GDM1 (cell line): ENCODE measurements around the gene TGIF1.
"Not testable (repeated sequence)": the region's sequence is repeated elsewhere in the genome, so short reads cannot be mapped to it uniquely, and the experiment has no call there.

Experiments
- DNase-seq: peaks from one replicate; lab custom pipeline; 2025; lab: John Stamatoyannopoulos, UW

The TGIF1 gene

DNA sequence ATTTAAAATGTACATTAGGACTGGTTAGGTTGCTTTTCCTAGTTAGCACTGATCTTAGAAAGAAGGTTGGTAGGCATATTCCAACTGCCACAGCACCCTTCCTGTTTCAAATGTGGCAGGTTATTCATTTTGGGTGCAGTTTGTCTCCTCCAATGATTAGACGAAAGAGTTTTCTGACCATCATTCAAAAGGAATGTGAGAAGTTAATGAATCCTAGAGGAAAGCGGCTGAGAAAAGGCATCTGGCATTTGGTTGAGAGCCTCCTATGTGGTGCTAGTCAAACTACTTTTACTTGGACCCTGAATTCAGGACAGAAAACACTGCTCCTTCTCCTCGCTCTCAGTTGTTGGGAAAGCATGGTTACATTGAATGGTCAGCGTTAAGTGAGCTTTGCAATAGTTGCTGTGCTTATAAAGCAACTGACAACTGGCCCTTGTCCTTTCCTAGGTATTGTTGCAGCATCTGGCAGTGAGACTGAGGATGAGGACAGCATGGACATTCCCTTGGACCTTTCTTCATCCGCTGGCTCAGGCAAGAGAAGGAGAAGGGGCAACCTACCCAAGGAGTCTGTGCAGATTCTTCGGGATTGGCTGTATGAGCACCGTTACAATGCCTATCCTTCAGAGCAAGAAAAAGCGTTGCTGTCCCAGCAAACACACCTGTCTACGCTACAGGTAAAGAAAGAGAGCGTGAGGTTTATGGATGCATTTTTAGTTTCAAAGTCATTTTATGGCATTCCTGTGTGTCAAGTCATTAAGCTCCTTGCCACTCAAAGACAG lies 6.1 kb downstream of the TGIF1 start:
- no peak for DNase-seq

GRCh38 chr18:3456686-3457069 lies 6.7 kb downstream of the TGIF1 start:
- no peak for DNase-seq

DNA sequence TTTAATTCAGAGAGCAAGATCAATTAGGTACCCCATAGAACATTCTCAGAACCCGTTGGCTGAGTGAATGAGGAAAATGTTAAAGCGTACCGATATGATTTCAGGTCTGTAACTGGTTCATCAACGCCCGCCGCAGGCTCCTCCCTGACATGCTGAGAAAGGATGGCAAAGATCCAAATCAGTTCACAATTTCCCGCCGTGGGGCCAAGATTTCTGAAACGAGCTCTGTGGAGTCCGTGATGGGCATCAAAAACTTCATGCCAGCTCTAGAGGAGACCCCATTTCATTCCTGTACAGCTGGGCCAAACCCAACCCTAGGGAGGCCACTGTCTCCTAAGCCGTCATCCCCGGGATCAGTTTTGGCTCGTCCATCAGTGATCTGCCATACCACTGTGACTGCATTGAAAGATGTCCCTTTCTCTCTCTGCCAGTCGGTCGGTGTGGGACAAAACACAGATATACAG lies 7.3 kb downstream of the TGIF1 start:
- DNase-seq: no peak

DNA sequence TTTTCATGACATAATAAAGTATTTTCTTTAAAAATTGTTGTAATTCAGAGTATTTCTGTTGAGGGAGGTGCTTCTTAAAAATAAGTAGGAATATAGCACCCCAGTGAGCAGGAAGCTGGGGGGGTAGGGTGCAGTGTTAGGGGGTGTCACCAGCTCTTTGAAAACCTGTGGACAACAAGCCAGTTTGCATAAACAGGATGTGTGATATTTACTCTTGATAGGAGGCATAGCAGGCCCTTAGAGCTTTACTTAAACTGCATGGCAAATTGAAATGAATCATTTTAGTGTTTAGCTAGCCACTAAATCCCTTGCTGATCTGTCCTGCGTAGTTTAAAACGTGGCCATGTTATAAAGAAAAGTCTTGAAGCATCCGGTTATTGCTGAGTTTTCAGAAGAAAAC lies 8.4 kb downstream of the TGIF1 start:
- DNase-seq: no peak

- DNase-seq: no peak
These were observed 9.2 kb downstream of the TGIF1 start for GRCh38 chr18:3458952-3459853.

DNA sequence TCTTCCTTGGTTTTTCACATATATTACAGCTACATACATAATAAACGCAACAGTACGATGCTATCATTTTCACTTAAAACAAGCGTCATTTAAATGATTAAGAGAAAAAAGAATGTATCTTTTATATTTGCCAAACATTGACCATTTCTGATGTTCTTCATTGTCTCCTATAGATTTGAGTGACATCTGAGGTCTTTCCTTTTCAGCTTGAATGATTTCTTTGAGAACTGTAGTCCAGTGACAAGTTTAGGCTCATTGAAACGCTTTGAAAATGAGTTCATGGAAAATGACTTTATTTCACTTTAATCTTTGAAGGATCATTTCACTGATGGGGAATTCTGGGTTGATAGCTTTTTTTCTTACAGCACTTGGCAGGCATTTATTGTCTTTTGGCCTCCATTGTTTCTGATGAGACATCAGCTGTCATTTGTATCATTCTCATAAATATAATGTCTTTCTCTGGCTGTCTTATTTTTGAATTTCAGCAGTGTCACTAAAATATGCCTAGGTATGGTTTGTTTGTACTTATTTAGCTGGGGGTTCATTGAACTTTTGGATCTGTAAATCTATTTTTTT lies 10.9 kb downstream of the TGIF1 start:
- no peak for DNase-seq

GRCh38 chr18:3461704-3462103 lies 11.7 kb downstream of the TGIF1 start:
- DNase-seq: no peak

DNA sequence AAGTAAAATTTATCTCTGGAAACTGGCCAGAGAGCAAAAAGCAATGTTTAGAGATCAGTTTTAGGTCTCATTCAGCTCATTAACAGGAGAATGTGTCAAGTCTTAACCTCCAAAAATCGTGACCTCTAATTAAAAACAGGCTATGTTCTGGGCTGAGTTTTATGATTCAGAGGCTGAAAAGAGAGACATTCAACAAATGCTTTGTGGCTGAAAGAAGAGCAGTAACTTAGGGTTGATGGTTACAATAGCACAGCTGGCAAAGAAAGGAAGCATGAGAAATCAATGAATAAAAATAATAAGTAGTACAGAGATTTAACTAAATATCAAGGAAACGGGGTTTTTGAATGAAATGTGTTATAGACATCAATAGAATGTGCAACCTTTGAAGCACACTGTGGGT lies 13.1 kb downstream of the TGIF1 start:
- DNase-seq: no peak

- peak; percentile 45 for DNase-seq
These were observed 16.1 kb downstream of the TGIF1 start for GRCh38 chr18:3466045-3466444.

- no peak for DNase-seq
These were observed 16.9 kb downstream of the TGIF1 start for GRCh38 chr18:3466872-3467271.

- DNase-seq: no peak
These were observed 18.2 kb downstream of the TGIF1 start for GRCh38 chr18:3468066-3468705.

GRCh38 chr18:3468833-3469232 lies 18.9 kb downstream of the TGIF1 start:
- DNase-seq: peak; percentile 38

DNA sequence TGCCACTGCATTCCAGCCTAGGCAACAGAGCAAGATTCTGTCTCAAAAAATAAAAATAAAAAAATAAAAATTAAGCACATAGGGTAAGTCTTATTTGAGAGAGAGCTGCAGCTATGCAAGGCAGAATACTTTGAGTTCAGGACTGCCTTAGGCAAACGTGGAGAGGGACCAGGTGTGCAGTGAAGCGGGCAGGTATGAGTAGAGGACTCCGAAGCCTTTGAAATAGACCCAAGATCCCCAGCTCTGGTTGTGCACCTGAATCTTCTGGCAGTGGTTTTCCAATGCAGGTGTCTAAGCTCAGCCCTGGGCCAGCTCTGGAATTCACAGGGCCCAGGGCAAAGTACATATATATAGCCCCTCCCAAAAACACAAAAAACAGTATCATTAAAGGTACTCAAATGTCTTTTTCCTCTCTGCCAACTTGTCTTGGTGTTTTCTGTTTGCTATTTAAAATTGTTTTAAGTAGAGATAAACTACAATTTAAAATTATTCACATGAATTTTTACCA lies 21.2 kb downstream of the TGIF1 start:
- no peak for DNase-seq

GRCh38 chr18:3472121-3472520 lies 22.1 kb downstream of the TGIF1 start:
- DNase-seq: not testable (repeated sequence)

DNA sequence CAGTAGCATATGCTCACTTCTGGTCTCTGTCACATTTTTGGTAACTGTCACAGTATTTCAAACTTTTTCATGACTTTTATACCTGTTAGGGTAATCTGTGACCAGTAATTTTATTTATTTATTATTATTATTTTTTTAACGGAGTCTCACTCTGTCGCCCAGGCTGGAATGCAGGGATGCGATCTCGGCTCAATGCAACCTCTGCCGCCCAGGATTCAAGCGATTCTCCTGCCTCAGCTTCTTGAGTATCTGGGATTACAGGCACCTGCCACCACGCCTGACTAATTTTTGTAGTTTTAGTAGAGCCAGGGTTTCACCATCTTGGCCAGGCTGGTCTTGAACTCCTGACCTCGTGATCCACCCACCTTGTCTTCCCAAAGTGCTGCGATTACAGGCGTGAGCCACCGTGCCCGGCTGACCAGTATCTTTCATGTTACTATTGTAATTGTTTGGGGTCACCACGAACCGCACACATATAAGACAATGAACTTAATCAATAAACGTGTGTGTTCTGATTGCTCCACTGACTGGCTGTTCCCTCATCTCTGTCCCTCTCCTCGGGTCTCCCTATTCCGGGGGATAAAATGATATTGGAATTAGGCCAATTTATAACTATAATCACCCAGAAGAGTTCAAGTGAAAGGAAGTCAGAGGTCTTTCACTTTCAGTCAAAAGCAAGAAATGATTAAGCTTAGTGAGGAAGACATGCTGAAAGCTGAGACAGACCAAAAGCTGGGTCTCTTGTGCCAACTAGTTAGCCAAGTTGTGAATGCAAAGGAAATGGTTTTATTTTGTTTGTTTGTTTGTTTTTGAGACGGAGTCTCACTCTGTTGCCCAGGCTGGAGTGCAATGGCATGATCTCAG lies 22.9 kb downstream of the TGIF1 start:
- no peak for DNase-seq

- no peak for DNase-seq
These were observed 28.4 kb downstream of the TGIF1 start for GRCh38 chr18:3478262-3478978.

- no peak for DNase-seq
These were observed 30.1 kb downstream of the TGIF1 start for GRCh38 chr18:3479978-3480509.

DNA sequence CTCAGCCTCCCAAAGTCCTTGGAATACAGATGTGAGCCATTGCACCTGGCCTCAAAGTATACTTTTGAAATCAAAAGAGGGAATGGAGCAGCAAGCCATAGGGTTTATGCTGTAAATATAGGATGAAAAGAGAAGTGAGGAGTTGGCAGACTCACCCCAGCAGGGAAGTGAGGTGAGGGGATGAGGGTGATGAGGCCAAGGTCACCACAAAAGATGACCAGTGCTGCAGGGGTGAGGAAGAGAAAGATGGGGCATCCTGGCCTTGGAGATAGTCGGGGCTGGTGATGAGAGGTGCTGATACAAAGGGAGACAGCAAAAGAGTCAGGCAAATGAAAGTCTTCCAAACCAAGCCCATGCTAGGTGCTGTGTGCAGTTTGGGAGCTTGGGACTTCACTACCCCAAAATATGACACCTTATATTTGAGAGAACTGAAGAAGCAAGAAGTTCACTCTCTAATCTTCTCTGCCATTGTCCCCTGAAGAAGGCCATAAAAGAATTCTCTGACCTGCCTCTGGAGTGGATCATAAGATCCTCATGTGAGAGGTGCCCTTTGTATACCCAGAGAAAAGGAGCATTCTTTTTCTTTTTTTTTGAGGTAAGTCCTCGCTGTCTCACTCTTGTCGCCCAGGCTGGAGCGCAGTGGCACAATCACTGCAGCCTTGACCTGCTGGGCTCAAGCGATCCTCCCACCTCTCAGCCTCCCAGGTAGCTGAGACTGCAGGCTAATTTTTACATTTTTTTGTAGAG lies 31.0 kb downstream of the TGIF1 start:
- no peak for DNase-seq

- DNase-seq: peak; percentile 30
These were observed 31.8 kb downstream of the TGIF1 start for GRCh38 chr18:3481696-3482210.
